Dermis microvascular lymphatic vessel endothelial cell (primary cell): ENCODE results near the gene SULT1C3. TPM values are rescaled to one million over a fixed set of nuclear protein-coding genes. Genes with fewer than 3 reads are reported as not detected.

ENCODE experiments used
- DNase-seq, 2 donors: peaks; one replicate each; pipeline versions ENCODE4 v3.0.0 to v3.0.0-alpha.2; 2010; ENCODE audit warnings: low read depth in 2 of 2
- total RNA-seq: library from RNA; depleted of rRNA; stranded (reverse); fragments of >200 nt; gene quantifications from 2 replicates; pipeline ENCODE4 v1.2.1, GENCODE V29; 2014

Gene SULT1C3
- total RNA-seq = not detected in 2 replicates

GRCh38 chr2:108239786-108240185 lies at the start of gene SULT1C3:
TSS of gene SULT1C3 (plus strand) at chr2:108239968. CDS start at chr2:108247195, 7,227 bp downstream.
- DNase-seq = no peak

GRCh38 chr2:108193251-108193650 lies 46.5 kb upstream of the SULT1C3 start:
- no peak for DNase-seq

DNA sequence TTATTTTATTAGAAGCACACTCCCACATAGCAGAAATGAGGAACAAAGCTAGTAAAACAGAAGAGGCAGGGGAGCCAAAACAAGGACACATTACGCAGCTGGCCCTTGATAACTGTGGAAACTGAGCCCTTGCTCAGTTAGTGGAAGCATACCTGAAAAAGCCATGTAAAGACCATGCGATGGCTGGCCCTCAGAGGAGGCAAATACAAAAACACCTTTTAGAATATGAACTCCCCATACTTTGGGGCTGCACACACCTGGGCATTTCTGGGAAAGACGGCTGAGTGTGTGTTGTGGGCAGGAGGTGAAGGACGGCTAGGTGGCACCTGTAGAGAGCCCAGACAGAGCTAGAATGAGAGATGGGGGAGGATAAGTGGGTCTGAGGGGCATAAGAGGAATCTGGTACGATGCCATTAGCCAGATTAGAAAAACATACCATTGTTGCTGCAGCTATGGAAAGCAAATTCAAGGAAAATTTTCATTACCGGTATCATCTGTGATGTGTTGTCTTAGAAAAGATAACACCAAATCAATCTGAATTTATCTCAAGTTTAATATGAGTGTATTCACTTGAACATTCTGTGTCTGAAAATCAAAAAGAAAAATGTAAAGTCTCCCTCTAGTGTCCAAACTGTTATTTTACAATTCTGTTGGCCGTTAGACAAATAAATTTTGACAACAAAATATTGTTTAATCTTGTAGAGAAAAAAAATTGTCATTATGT lies 45.2 kb upstream of the SULT1C3 start:
- no peak for DNase-seq

DNA sequence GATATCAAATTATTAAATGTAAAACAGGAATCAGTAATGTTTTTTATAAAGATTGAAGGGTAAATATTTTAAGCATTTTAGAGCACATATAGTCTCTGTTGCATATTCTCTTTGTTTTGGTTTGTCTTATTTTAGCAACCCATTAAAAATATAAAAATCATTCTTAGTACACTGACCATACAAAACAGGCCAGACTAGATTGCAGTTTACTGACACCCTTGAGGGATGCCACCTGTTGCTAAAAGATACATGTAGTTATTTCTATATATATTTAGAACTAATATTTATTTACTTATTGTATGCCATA lies 44.7 kb upstream of the SULT1C3 start:
- DNase-seq = no peak

- DNase-seq = no peak
Observed at GRCh38 chr2:108199726-108200125, 40.0 kb upstream of the SULT1C3 start.

GRCh38 chr2:108200569-108200968 lies 39.2 kb upstream of the SULT1C3 start:
- no peak for DNase-seq

- DNase-seq = no peak
Observed at GRCh38 chr2:108212671-108213070, 27.1 kb upstream of the SULT1C3 start.

GRCh38 chr2:108215794-108216211 lies 24.0 kb upstream of the SULT1C3 start:
- peak; percentile 7 to 12 for DNase-seq

- DNase-seq = no peak
Observed at GRCh38 chr2:108217211-108217610, 22.6 kb upstream of the SULT1C3 start.

GRCh38 chr2:108219688-108220087 lies 20.1 kb upstream of the SULT1C3 start:
- DNase-seq = no peak

- DNase-seq = no peak
Observed at GRCh38 chr2:108220191-108220590, 19.6 kb upstream of the SULT1C3 start.

GRCh38 chr2:108220942-108221541 lies 18.7 kb upstream of the SULT1C3 start:
- DNase-seq = no peak

DNA sequence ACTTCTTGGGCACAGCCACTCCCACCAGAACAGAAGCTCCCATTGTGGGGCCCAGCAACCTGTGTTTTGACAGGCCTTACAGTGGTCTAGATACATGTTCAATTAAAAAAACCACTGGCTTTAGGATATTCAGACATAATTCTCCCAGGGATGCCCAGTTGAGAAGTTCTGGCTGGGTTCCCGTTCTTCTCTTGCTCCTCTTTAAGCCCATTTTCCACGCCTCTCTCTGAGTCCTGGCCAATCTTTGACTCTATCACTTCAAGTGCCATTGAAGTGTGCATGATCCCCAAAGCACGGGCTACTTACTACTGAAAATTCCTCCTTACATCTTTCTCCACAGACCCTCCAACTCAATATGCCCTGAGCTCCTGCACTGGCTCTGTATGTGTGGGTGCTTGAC lies 17.5 kb upstream of the SULT1C3 start:
- DNase-seq = no peak

- DNase-seq = no peak
Observed at GRCh38 chr2:108223573-108223972, 16.2 kb upstream of the SULT1C3 start.

DNA sequence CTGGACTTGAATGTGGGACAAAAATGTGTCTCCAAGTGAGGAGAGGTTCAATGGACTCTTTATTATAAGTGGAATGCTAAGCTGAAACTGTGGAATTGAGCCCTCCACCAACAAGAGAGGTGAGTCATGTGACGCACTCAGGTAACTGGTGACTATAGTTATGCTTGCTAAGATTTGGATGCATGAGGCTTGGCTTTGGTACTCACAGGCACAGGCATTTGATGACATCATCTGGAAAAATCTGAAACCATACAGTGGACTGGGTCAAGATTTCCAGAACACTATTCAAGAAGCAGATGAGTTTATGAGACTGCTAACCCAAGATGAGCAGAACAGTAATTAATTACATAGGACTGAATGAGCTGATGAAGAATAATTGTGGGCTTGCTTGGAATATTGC lies 15.7 kb upstream of the SULT1C3 start:
- no peak for DNase-seq

- DNase-seq = no peak
Observed at GRCh38 chr2:108226564-108226963, 13.2 kb upstream of the SULT1C3 start.

- no peak for DNase-seq
Observed at GRCh38 chr2:108228006-108228405, 11.8 kb upstream of the SULT1C3 start.

- DNase-seq = no peak
Observed at GRCh38 chr2:108228537-108228936, 11.2 kb upstream of the SULT1C3 start.

DNA sequence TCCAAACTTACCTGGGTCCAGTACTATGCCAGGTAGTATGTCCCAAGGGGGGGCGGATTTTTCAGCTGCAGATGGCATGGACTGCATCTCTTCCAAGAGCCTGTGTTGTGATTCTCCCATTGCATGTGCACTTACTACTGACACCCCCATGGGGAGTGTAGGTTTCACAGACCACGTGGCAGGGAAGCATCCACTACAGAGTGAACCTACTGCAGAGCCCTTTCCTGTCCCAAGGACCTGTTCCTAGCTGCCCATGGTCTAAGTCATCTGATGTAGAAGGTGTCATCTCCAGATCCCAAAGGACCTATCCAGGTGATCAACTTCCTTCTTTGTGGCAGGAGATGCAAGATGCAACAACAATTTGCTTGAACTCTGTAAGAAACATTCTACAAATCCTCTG lies 9.9 kb upstream of the SULT1C3 start:
- DNase-seq = no peak

GRCh38 chr2:108235577-108235976 lies 4.2 kb upstream of the SULT1C3 start:
- DNase-seq = no peak

GRCh38 chr2:108236676-108237335 lies 3.0 kb upstream of the SULT1C3 start:
- DNase-seq = no peak

DNA sequence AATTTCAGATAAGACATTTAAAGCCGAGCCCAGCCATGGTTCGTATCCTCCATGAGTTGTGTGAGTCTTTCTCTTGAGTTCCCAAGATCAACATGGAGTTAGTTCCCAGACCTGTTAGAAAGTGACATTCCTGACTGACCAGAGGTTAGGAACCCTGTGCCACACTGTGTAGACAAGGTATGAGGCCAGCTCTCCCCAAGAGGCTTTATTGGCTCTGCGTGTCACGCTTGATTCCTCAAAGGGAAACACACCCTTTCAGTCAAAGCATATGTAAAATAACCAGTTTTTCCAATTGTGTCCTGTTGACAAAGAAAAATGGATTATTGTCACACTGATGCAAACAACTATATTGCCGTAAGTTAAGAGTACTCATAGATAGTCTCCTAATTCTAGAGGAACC lies 1.2 kb downstream of the SULT1C3 start:
- DNase-seq = no peak

GRCh38 chr2:108243566-108243965 lies 3.8 kb downstream of the SULT1C3 start:
- DNase-seq = no peak
